ENCODE data around the gene DEK.

DNA sequence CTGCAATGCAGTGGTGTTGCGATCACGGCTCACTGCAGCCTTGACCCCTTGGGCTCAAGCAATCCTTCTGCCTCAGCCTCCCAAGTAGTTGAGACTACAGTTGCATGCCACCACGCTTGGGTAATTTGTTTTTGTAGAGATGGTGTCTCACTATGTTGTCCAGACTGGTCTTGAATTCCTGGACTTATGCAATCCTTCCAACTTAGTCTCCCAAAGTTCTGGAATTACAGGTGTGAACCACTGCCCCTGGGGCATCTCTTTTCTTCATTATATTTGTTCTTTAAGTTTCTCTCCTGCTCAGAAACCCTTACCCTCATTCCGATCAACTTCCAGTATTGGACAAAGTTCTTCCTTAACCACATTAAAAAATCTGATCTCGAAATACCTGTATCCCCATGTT is 44.7 kb upstream of the DEK start:
- TF ChIP-seq FOXM1 (IDR thresholded peaks at IDR 0.05; ENCODE audit: borderline replicate concordance) (no peak), SUZ12 (IDR thresholded peaks at IDR 0.05) (no peak), SP1 (IDR thresholded peaks at IDR 0.05) (no peak), HDGF (IDR thresholded peaks at IDR 0.05; ENCODE audit: borderline replicate concordance) (no peak), FOXA1 (IDR thresholded peaks at IDR 0.05) (no peak), TARDBP (IDR thresholded peaks at IDR 0.05) (no peak), FOXK2 (IDR thresholded peaks at IDR 0.05) (no peak), L3MBTL2 (conservative IDR thresholded peaks at IDR 0.05) (no peak), ZNF384 (IDR thresholded peaks at IDR 0.05) (no peak), ELF4 (IDR thresholded peaks at IDR 0.05) (no peak)
